ENCODE data around the gene ALDH3B2. TPM values are rescaled to one million over a fixed set of nuclear protein-coding genes. Genes with fewer than 3 reads are reported as not detected.
"Not testable (repeated sequence)": the region's sequence is repeated elsewhere in the genome, so short reads cannot be mapped to it uniquely, and the experiment has no call there.

Gene ALDH3B2, protein sequence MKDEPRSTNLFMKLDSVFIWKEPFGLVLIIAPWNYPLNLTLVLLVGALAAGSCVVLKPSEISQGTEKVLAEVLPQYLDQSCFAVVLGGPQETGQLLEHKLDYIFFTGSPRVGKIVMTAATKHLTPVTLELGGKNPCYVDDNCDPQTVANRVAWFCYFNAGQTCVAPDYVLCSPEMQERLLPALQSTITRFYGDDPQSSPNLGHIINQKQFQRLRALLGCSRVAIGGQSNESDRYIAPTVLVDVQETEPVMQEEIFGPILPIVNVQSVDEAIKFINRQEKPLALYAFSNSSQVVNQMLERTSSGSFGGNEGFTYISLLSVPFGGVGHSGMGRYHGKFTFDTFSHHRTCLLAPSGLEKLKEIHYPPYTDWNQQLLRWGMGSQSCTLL
- total RNA-seq: not detected
- not detected for polyA plus RNA-seq (2013, experiment 1 of 2)
- not detected for polyA plus RNA-seq (2013, experiment 2 of 2)
- total RNA-seq: 0 to 0.08 (median 0) reads per million in 172 experiments

- Mint-ChIP-seq H3K36me3 (ENCODE audit: low read depth) (no peaks in the 10 kb centered on the region), H3K4me3 (no peak within 1 kb of the TSS)
- POLR2A ChIA-PET: no interaction called here
Measured at GRCh38 chr11:67674442-67674871, at the start of gene ALDH3B2. Gene ALDH3B2, minus strand, starts transcription at chr11:67674623. Its CDS starts 7,688 bp downstream, at chr11:67666935.

DNA sequence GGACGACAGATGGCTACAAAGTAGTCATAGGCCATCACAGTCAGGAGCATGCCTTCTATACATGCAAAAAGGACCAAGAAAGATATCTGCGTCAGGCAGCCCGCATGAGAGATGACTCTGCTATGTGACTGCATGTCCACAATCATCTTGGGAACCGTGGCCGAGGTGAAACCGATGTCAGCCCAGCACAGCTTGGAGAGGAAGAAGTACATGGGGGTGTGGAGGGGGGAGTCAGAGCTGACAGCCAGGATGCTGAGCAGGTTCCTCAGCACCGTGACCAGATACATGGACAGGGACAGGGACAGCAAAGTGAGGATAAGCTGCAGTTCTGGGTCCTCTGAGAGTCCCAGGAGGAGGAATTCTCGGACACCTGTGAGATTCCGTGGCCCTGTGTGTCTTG is 48.6 kb upstream of the ALDH3B2 start:
- DNase-seq; H3K36me3 Mint-ChIP-seq (ENCODE audit: low read depth); H3K27ac Mint-ChIP-seq; H3K4me3 Mint-ChIP-seq; H3K4me1 ChIP-seq (ENCODE audit: insufficient read depth, low read length); H3K36me3 ChIP-seq (ENCODE audit: insufficient read depth, low read length); H3K4me3 ChIP-seq (ENCODE audit: low read length); ATAC-seq (ENCODE audit: poor library complexity); POLR2A ChIA-PET; H3K27ac ChIP-seq (ENCODE audit: low read depth in 1 of 2, low read length in 2 of 2); intact Hi-C loops (cut with DNase I, micrococcal nuclease); H3K9me3 ChIP-seq (ENCODE audit: control insufficient read depth in 1 of 2, insufficient read depth in 1 of 2, low read length in 2 of 2); H3K9me3 Mint-ChIP-seq; CTCF ChIA-PET; H3K27me3 ChIP-seq (ENCODE audit: control insufficient read depth in 1 of 2, insufficient read depth in 2 of 2, low read length in 2 of 2); H3K4me1 Mint-ChIP-seq (ENCODE audit: low read depth): not testable (repeated sequence)
- H3K27me3 Mint-ChIP-seq: peaks cover 13% of the 10 kb centered on the region

More at GRCh38 chr11:67674442-67674871, at the start of gene ALDH3B2:
- Histone ChIP-seq H3K4me3 (ENCODE audit: low read length) (no peak within 1 kb of the TSS), H3K36me3 (ENCODE audit: insufficient read depth, low read length) (no peaks in the 10 kb centered on the region), H3K27me3 (ENCODE audit: control insufficient read depth in 1 of 2, insufficient read depth in 2 of 2, low read length in 2 of 2) (peaks cover 4 to 6% of the 10 kb centered on the region in 2 experiments), H3K9me3 (ENCODE audit: control insufficient read depth in 1 of 2, insufficient read depth in 1 of 2, low read length in 2 of 2) (peaks cover 0 to 9% of the 10 kb centered on the region in 2 experiments), H3K4me1 (ENCODE audit: insufficient read depth, low read length) (no peaks in the 10 kb centered on the region), H3K27ac (ENCODE audit: low read depth in 1 of 2, low read length in 2 of 2) (no peak within 1 kb of the TSS)
- ATAC-seq (ENCODE audit: poor library complexity) (no peak), DNase-seq (no peak)
- Mint-ChIP-seq H3K27ac (no peak within 1 kb of the TSS), H3K4me1 (ENCODE audit: low read depth) (no peaks in the 10 kb centered on the region), H3K27me3 (peaks cover 6% of the 10 kb centered on the region), H3K9me3 (no peaks in the 10 kb centered on the region)
- CTCF ChIA-PET: no interaction called here
- intact Hi-C loops (cut with DNase I, micrococcal nuclease): no loop called here
- no peak for TF ChIP-seq CTCF (IDR thresholded peaks at IDR 0.05)

- H3K4me3 ChIP-seq (ENCODE audit: low read length); DNase-seq; H3K36me3 Mint-ChIP-seq (ENCODE audit: low read depth); H3K4me1 Mint-ChIP-seq (ENCODE audit: low read depth); CTCF ChIA-PET; H3K9me3 Mint-ChIP-seq; H3K27ac Mint-ChIP-seq; H3K9me3 ChIP-seq (ENCODE audit: control insufficient read depth in 1 of 2, insufficient read depth in 1 of 2, low read length in 2 of 2); ATAC-seq (ENCODE audit: poor library complexity); H3K27me3 ChIP-seq (ENCODE audit: control insufficient read depth in 1 of 2, insufficient read depth in 2 of 2, low read length in 2 of 2); H3K4me3 Mint-ChIP-seq; POLR2A ChIA-PET; H3K36me3 ChIP-seq (ENCODE audit: insufficient read depth, low read length); H3K4me1 ChIP-seq (ENCODE audit: insufficient read depth, low read length); H3K27ac ChIP-seq (ENCODE audit: low read depth in 1 of 2, low read length in 2 of 2): not testable (repeated sequence)
- H3K27me3 Mint-ChIP-seq: peaks cover 20% of the 10 kb centered on the region
- intact Hi-C loops (cut with DNase I, micrococcal nuclease): loop anchor here in 1 of 2 experiments (5.0 kb wide), 1 partner anchor 144 kb away; no protein-coding TSS in a partner anchor
Measured at GRCh38 chr11:67716226-67716625, 41.8 kb upstream of the ALDH3B2 start.

- intact Hi-C loops (cut with DNase I, micrococcal nuclease): loop anchor here in 1 of 2 experiments (5.0 kb wide), 1 partner anchor 144 kb away; no protein-coding TSS in a partner anchor
- H3K4me3 ChIP-seq (ENCODE audit: low read length); H3K4me1 ChIP-seq (ENCODE audit: insufficient read depth, low read length); H3K27ac Mint-ChIP-seq; CTCF ChIA-PET; ATAC-seq (ENCODE audit: poor library complexity); H3K9me3 ChIP-seq (ENCODE audit: control insufficient read depth in 1 of 2, insufficient read depth in 1 of 2, low read length in 2 of 2); H3K4me1 Mint-ChIP-seq (ENCODE audit: low read depth); DNase-seq; H3K27ac ChIP-seq (ENCODE audit: low read depth in 1 of 2, low read length in 2 of 2); H3K4me3 Mint-ChIP-seq; POLR2A ChIA-PET; H3K36me3 Mint-ChIP-seq (ENCODE audit: low read depth); H3K36me3 ChIP-seq (ENCODE audit: insufficient read depth, low read length); H3K27me3 ChIP-seq (ENCODE audit: control insufficient read depth in 1 of 2, insufficient read depth in 2 of 2, low read length in 2 of 2); H3K9me3 Mint-ChIP-seq: not testable (repeated sequence)
- peaks cover 20% of the 10 kb centered on the region for H3K27me3 Mint-ChIP-seq
Measured at GRCh38 chr11:67715801-67716200, 41.4 kb upstream of the ALDH3B2 start.
